AG08395 (cell line): ENCODE data around the gene YY1.
"Not testable (repeated sequence)": the region's sequence is repeated elsewhere in the genome, so short reads cannot be mapped to it uniquely, and the experiment has no call there.

ENCODE experiments used
- DNase-seq: peaks from one replicate; pipeline ENCODE4 v3.0.0; 2012; ENCODE audit warnings: mixed read lengths, low spot score

The YY1 gene

GRCh38 chr14:100296729-100297128 lies 57.8 kb downstream of the YY1 start:
- DNase-seq, result not testable (repeated sequence)

- peak; percentile 86 for DNase-seq
Observed at GRCh38 chr14:100297320-100298300, 58.7 kb downstream of the YY1 start.

- no peak for DNase-seq
Observed at GRCh38 chr14:100298551-100299237, 59.8 kb downstream of the YY1 start.

- no peak for DNase-seq
Observed at GRCh38 chr14:100299238-100299560, 60.3 kb downstream of the YY1 start.

GRCh38 chr14:100302616-100303015 lies 63.7 kb downstream of the YY1 start:
- no peak for DNase-seq

GRCh38 chr14:100303179-100303578 lies 64.2 kb downstream of the YY1 start:
- peak; percentile 41 for DNase-seq

GRCh38 chr14:100303925-100304324 lies 65.0 kb downstream of the YY1 start:
- no peak for DNase-seq

GRCh38 chr14:100304825-100305323 lies 65.9 kb downstream of the YY1 start:
- peak; percentile 30 for DNase-seq

- no peak for DNase-seq
Observed at GRCh38 chr14:100305324-100306100, 66.6 kb downstream of the YY1 start.

- peak; percentile 96 for DNase-seq
Observed at GRCh38 chr14:100306101-100306997, 67.4 kb downstream of the YY1 start, which contains the start of gene SLC25A29. Gene SLC25A29 (minus strand): TSS chr14:100306444. CDS start chr14:100306232, 212 bp downstream.

GRCh38 chr14:100306998-100307765 lies 68.2 kb downstream of the YY1 start:
- DNase-seq, result no peak

- no peak for DNase-seq
Observed at GRCh38 chr14:100307766-100308426, 69.0 kb downstream of the YY1 start.

GRCh38 chr14:100308427-100308792 lies 69.5 kb downstream of the YY1 start:
- DNase-seq, result not testable (repeated sequence)

GRCh38 chr14:100309028-100309737 lies 70.2 kb downstream of the YY1 start:
- DNase-seq, result no peak

GRCh38 chr14:100312110-100312876 lies 73.3 kb downstream of the YY1 start:
- not testable (repeated sequence) for DNase-seq

GRCh38 chr14:100312877-100313400 lies 74.0 kb downstream of the YY1 start:
- no peak for DNase-seq

- no peak for DNase-seq
Observed at GRCh38 chr14:100313464-100314230, 74.7 kb downstream of the YY1 start.
